Measurements from ENCODE around the gene FAM222B.

GRCh38 chr17:28726627-28727491 lies 115.7 kb downstream of the FAM222B start:
- peak; percentile 18; the same call in 1 of the 2 replicates for TF ChIP-seq POLR2A (IDR thresholded peaks at IDR 0.05; ENCODE audit: low read length)
- peak; percentile 100 for TF ChIP-seq CTCF (IDR thresholded peaks at IDR 0.05)
- TF ChIP-seq KDM1A (IDR thresholded peaks at IDR 0.05; ENCODE audit: low read depth), result no peak
- TF ChIP-seq PBX3 (IDR thresholded peaks at IDR 0.05), result no peak
- peak; percentile 95 for TF ChIP-seq SMC3 (IDR thresholded peaks at IDR 0.05)
- TF ChIP-seq MYC (IDR thresholded peaks at IDR 0.05; ENCODE audit: borderline replicate concordance, low read length), result peak; percentile 31
- TF ChIP-seq REST (IDR thresholded peaks at IDR 0.05), result no peak
- TF ChIP-seq TP53 (CRISPR knock-in tag; IDR thresholded peaks at IDR 0.05), result no peak
- TF ChIP-seq ELK1 (IDR thresholded peaks at IDR 0.05; ENCODE audit: low read depth, low read length), result no peak
- TF ChIP-seq MAZ (IDR thresholded peaks at IDR 0.05; ENCODE audit: borderline replicate concordance, low read depth, low read length), result peak; percentile 88
- TF ChIP-seq EP300 (IDR thresholded peaks at IDR 0.05), result no peak
- TF ChIP-seq CHD2 (IDR thresholded peaks at IDR 0.05; ENCODE audit: low read length, partially characterized antibody), result no peak

All from A549 (cell line).